Mesothelial cell of epicardium (in vitro differentiated cells): ENCODE measurements around the gene VPS29. TPM values are rescaled to one million over a fixed set of nuclear protein-coding genes. Genes with fewer than 3 reads are reported as not detected.
"Not testable (repeated sequence)": the region's sequence is repeated elsewhere in the genome, so short reads cannot be mapped to it uniquely, and the experiment has no call there.

ENCODE experiments used
- DNase-seq, 2 experiments: peaks; one replicate each; pipeline ENCODE4 v3.0.0; 2021; ENCODE audit warnings: low spot score in 2 of 2; ENCODE audit not compliant: unreplicated experiment in 2 of 2
- H3K27ac Mint-ChIP-seq: 2 replicates; pipeline ENCODE4 v1.8.0; 2021; ENCODE audit warnings: mixed read lengths
- H3K27me3 Mint-ChIP-seq: 2 replicates; pipeline ENCODE4 v1.8.0; 2021; ENCODE audit warnings: low read depth, mixed read lengths
- H3K36me3 Mint-ChIP-seq: 2 replicates; pipeline ENCODE4 v1.8.0; 2021; ENCODE audit warnings: mixed read lengths
- H3K4me1 Mint-ChIP-seq: 2 replicates; pipeline ENCODE4 v1.8.0; 2021; ENCODE audit warnings: mixed read lengths
- H3K4me3 Mint-ChIP-seq: 2 replicates; pipeline ENCODE4 v1.8.0; 2021; ENCODE audit warnings: mild to moderate bottlenecking, moderate library complexity, mixed read lengths
- H3K9me3 Mint-ChIP-seq: 2 replicates; pipeline ENCODE4 v1.8.0; 2021; ENCODE audit warnings: mixed read lengths
- total RNA-seq: library from RNA; stranded (reverse); gene quantifications from 3 replicates; pipeline ENCODE4 v1.2.1, GENCODE V29; 2021
- TF ChIP-seq, protein P1 (sequence below): fragments of 200-600 bp; sonication (generic); IDR thresholded peaks from one replicate; pipeline ENCODE4 v1.5.0; 2021; ENCODE audit warnings: antibody characterized with exemption; ENCODE audit not compliant: unreplicated experiment

Gene VPS29
- total RNA-seq, 1 donor from 2014 or later: 77.0 TPM

GRCh38 chr12:110532644-110533043 lies 30.7 kb upstream of the VPS29 start:
- Mint-ChIP-seq H3K9me3 (no peaks in the 10 kb centered on the region), H3K4me3 (no peak overlapping the region), H3K4me1 (peaks cover 8% of the 10 kb centered on the region), H3K36me3 (peaks cover 12% of the 10 kb centered on the region), H3K27me3 (no peaks in the 10 kb centered on the region), H3K27ac (no peak overlapping the region)
- TF ChIP-seq, protein P1, sequence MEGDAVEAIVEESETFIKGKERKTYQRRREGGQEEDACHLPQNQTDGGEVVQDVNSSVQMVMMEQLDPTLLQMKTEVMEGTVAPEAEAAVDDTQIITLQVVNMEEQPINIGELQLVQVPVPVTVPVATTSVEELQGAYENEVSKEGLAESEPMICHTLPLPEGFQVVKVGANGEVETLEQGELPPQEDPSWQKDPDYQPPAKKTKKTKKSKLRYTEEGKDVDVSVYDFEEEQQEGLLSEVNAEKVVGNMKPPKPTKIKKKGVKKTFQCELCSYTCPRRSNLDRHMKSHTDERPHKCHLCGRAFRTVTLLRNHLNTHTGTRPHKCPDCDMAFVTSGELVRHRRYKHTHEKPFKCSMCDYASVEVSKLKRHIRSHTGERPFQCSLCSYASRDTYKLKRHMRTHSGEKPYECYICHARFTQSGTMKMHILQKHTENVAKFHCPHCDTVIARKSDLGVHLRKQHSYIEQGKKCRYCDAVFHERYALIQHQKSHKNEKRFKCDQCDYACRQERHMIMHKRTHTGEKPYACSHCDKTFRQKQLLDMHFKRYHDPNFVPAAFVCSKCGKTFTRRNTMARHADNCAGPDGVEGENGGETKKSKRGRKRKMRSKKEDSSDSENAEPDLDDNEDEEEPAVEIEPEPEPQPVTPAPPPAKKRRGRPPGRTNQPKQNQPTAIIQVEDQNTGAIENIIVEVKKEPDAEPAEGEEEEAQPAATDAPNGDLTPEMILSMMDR: no peak
- no peak for DNase-seq

DNA sequence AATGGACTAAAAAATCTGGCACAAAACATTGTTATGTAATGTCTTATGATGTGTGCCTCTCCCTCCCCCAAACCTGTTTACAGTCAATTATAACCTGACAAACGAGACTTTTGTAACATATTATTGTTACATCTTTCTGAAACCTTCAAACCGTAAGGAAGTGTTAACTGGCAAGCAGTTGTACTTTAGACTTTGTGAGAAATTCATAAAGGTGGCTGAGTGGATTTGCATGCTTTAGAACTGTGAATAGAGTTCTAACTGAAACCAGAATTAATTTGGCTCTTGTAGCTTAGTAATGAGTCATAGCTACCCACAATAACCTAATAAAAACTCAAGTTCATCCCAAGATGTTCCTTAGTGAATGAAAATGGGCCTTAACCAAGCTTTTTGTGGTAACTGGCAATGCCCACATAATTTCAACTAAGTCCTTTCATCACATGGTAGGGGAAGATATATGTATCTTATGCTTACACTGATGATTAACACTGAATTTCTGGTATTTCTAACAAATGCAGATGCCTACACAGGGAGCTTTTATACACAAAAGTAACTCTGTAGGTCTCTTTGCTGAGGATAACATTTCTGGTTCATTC lies 29.9 kb upstream of the VPS29 start:
- peaks cover 5% of the 10 kb centered on the region for H3K4me1 Mint-ChIP-seq
- no peak for DNase-seq

DNA sequence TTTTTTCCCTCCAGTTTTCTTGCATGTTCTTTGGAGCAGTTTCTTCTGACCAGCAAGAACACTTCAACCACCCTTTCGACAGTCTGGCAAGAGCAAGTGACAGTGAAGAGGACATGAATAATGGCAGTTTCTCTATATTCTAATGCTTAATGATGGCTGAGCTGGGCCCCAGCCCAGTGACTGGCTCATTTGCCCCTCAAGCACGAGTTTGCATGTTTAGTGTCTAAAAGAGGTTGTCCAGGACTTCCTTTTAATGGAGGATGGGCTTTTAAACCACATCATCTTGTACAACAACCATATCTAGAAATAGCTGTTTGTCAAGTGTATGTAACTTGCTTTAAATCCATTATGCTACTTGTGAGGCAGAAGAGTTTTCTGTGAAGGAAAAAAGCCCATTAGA lies 28.6 kb upstream of the VPS29 start:
- Mint-ChIP-seq H3K27me3 (no peaks in the 10 kb centered on the region), H3K4me1 (peaks cover 5% of the 10 kb centered on the region), H3K9me3 (no peaks in the 10 kb centered on the region), H3K36me3 (peaks cover 11% of the 10 kb centered on the region), H3K27ac (no peak overlapping the region), H3K4me3 (no peak overlapping the region)
- TF ChIP-seq, protein P1: no peak
- no peak for DNase-seq

More for the DNA sequence above, 29.9 kb upstream of the VPS29 start:
- no peak overlapping the region for H3K4me3 Mint-ChIP-seq
- no peaks in the 10 kb centered on the region for H3K27me3 Mint-ChIP-seq
- peaks cover 12% of the 10 kb centered on the region for H3K36me3 Mint-ChIP-seq
- TF ChIP-seq, protein P1: no peak
- no peaks in the 10 kb centered on the region for H3K9me3 Mint-ChIP-seq
- no peak overlapping the region for H3K27ac Mint-ChIP-seq

DNA sequence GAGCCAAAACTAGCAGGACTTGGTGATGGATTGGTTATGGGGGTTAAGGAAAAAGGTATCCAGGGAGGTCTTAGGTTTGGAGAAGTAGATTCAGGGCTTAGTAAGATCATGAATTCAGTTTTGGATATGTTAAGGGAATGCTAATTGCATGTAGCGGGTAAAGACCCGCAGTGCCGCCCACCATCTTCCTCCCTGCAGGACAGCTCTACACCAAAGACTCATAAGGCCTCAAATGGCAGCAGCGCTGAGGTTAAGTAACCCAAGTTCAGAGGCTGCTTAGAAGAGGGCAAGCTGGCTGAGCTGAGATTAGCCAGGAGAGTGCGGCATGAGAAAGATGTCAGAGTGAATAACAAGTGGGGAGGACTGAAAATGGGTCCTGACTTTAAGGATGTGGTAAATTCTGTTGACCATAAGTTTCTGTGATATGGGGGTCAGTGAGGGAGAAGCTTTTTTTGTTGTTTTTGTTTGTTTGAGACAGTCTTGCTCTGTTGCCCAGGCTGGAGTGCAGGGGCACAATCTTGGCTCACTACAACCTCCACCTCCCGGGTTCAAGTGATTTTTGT lies 26.4 kb upstream of the VPS29 start:
- Mint-ChIP-seq H3K27ac (no peak overlapping the region), H3K9me3 (no peaks in the 10 kb centered on the region), H3K27me3 (no peaks in the 10 kb centered on the region), H3K4me3 (no peak overlapping the region), H3K4me1 (no peaks in the 10 kb centered on the region), H3K36me3 (peaks cover 9% of the 10 kb centered on the region)
- TF ChIP-seq, protein P1: no peak
- DNase-seq: no peak

DNA sequence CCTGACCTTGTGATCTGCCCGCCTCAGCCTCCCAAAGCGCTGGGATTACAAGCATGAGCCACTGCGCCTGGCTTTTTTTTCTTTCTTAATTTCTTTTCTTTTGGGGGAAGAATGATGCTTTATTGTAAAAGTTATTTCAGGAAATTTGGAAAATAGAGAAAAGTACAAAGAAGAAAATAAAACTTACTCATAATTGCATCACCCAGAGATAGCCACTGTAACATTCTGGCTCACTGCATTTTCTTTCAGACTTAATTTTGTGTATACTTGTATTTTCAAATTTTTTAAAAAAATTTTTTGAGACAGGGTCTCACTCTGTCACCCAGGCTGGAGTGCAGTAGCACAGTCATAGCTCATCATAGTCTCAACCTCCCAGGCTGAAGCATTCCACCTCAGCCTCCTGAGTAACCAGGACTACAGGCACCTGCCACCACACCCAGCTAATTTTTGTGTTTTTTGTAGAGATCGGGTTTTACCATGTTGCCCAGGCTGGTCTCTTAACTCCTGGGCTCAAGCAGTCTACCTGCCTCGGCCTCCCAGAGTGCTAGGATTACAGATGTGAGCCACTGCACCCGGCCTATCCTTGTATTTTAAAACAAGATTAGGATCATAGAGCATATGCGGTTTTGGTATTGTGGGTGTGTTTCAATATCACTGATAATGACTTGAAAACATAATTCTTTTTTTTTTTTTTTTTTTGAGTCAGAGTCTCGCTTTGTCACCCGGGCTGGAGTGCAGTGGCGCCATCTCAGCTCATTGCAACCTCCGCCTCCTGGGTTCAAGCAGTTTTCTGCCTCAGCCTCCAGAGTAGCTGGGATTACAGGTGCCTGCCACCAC lies 19.2 kb upstream of the VPS29 start:
- not testable (repeated sequence) for H3K27ac Mint-ChIP-seq, H3K27me3 Mint-ChIP-seq

DNA sequence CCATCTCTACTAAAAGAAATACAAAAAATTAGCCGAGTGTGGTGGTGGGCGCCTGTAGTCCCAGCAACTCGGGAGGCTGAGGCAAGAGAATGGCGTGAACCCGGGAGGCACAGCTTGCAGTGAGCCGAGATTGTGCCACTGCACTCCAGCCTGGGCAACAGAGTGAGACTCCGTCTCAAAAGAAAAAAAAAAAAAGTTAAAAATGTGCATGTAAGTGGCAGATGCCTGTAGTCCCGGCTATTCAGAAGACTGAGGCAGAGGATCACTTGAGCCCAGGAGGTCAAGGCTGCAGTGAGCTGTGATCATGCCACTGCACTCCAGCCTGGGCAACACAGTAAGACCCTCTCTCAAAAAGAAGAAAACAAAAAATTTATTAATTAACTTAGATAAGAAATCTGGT lies 16.1 kb upstream of the VPS29 start:
- not testable (repeated sequence) for DNase-seq, H3K27me3 Mint-ChIP-seq, H3K9me3 Mint-ChIP-seq, H3K4me1 Mint-ChIP-seq, H3K27ac Mint-ChIP-seq, H3K36me3 Mint-ChIP-seq, H3K4me3 Mint-ChIP-seq

More for the DNA sequence above, 19.2 kb upstream of the VPS29 start:
- not testable (repeated sequence) for H3K36me3 Mint-ChIP-seq, H3K4me3 Mint-ChIP-seq, H3K4me1 Mint-ChIP-seq, H3K9me3 Mint-ChIP-seq, DNase-seq
